Coronary artery (tissue), 2 donors: Measurements from ENCODE around the gene ESR2.

ENCODE experiments used
- DNase-seq: peaks from one replicate; pipeline ENCODE4 v3.0.0-alpha.2; 2017; ENCODE audit warnings: low spot score
- H3K27ac ChIP-seq, 2 donors: fragments of 200-600 bp; sonication (generic); one replicate each; pipeline ENCODE4 v1.5.1; 2016 to 2019
- H3K4me3 ChIP-seq: fragments of 200-600 bp; sonication (generic); 2 replicates; pipeline ENCODE4 v1.5.1; 2016; ENCODE audit warnings: mild to moderate bottlenecking, moderate library complexity
- TF ChIP-seq, protein P1 (sequence below): fragments of 200-600 bp; sonication (generic); IDR thresholded peaks from one replicate; pipeline ENCODE4 v1.5.1; 2019; ENCODE audit warnings: antibody characterized with exemption

Gene ESR2

DNA sequence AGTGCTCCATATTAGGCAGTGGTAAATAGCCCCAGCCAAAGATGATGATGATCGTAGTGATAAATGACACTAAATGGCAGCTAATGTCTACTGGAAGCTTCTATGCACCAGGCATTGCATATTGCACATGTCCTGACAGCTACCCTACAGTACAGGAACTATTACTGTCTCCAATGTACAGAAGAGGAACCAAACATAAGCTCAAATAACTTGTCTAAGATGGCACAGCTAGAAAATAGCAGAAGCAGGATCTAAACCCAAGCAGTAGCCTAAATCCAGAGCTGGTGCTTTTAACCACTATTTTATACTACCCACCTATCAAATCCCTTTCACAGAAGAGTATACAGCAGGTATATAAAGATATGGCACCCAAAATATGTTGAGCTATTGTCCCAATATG, 28.9 kb downstream of the ESR2 start:
- no peak overlapping the region for H3K27ac ChIP-seq
- TF ChIP-seq, protein P1, sequence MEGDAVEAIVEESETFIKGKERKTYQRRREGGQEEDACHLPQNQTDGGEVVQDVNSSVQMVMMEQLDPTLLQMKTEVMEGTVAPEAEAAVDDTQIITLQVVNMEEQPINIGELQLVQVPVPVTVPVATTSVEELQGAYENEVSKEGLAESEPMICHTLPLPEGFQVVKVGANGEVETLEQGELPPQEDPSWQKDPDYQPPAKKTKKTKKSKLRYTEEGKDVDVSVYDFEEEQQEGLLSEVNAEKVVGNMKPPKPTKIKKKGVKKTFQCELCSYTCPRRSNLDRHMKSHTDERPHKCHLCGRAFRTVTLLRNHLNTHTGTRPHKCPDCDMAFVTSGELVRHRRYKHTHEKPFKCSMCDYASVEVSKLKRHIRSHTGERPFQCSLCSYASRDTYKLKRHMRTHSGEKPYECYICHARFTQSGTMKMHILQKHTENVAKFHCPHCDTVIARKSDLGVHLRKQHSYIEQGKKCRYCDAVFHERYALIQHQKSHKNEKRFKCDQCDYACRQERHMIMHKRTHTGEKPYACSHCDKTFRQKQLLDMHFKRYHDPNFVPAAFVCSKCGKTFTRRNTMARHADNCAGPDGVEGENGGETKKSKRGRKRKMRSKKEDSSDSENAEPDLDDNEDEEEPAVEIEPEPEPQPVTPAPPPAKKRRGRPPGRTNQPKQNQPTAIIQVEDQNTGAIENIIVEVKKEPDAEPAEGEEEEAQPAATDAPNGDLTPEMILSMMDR, result no peak
- no peak for DNase-seq
- H3K4me3 ChIP-seq, result no peak overlapping the region

DNA sequence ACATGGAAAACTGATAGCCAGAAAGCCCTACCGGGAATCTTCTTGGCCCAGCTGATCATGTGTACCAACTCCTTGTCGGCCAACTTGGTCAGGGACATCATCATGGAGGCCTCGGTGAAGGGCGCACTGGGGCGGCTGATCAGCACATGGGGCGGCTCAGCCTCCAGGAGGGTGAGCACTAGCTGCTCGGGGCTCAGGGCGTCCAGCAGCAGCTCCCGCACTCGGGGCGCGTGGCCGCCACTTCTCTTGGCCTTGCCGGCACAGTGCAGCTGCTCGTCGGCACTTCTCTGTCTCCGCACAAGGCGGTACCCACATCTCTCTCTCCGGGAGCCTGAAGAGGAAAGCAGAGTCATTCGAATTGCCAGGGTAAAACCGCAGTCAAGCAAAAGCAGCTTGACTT, 33.8 kb downstream of the ESR2 start:
- TF ChIP-seq, protein P1, result no peak
- H3K4me3 ChIP-seq, result no peak overlapping the region
- no peak for DNase-seq
- no peak overlapping the region for H3K27ac ChIP-seq

DNA sequence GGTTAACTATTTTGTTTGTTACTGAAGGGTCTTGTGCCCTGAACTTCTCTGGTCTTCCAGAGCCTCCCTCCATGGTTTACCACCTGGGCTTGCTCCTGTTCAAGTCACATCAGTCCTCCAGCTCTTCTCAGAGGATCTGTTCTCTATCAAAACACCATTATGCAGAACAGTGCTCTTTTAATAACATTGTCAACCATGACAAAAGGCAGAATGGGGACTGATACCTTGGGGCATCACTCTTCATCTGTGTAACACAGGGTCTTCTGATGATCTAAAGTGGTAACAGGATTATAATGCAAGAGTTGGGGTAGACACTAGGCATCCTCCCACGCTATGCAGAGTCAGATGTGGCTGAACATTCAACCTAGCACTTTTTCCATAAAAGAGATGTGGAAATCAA, 38.4 kb downstream of the ESR2 start:
- no peak for DNase-seq
- TF ChIP-seq, protein P1, result no peak
- H3K27ac ChIP-seq, result no peak overlapping the region
- H3K4me3 ChIP-seq, result no peak overlapping the region

DNA sequence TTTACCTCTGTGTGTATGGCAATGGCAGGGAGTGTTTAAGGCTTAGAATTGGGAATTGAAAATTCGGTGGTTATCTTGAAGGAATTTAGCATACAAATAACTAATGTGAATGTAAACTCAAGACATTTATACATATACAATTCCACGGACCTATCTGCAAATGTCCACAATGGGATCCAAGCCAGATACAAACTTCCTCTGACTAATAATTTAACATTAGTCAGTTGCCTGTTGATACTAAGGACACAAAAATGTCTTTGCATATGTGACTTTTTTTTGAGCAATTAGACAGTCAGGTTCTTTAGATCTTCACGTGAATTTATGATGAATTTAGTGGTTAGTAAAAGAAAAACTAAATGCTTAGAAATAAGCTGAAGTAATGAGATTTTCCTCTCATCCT, 40.5 kb downstream of the ESR2 start:
- TF ChIP-seq, protein P1, result no peak
- Histone ChIP-seq H3K4me3 (no peak overlapping the region), H3K27ac (no peak overlapping the region)
- no peak for DNase-seq

DNA sequence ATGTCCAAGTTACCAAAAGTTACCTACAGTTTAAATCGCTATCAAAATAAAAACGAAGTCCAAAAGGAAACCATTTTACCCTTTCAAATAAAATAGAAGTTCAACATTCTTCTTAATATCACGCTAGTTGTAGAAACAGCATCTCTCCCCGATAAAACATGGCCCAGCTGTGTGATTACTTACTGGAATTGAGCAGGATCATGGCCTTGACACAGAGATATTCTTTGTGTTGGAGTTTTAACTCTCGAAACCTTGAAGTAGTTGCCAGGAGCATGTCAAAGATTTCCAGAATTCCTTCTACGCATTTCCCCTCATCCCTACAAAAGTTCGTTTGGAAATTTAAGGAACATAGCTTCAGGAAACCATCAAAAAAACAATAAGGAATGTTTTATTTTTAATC, 44.8 kb downstream of the ESR2 start:
- DNase-seq, result no peak
- TF ChIP-seq, protein P1, result no peak
- Histone ChIP-seq H3K27ac (no peak overlapping the region), H3K4me3 (no peak overlapping the region)

DNA sequence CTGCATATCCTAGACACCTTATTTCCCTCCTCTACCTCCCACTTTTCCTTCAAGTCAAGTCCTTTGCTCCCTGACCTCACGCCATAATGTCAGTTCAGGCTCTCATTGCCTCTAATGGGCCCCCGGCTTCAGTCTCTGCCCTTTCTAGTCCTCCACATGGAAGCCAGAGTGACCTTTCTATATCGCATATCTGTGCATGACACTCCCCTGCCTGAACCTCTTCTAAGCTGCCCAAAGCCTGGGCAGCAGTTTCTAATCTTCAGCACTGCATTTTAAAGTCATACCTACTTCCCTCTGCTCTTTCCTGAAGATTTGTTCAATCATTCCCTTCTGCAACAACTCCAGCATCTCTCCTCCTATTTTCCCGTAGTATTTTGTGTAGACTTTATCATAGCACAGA, 45.5 kb downstream of the ESR2 start:
- TF ChIP-seq, protein P1, result no peak
- DNase-seq, result no peak
- Histone ChIP-seq H3K27ac (no peak overlapping the region), H3K4me3 (no peak overlapping the region)

DNA sequence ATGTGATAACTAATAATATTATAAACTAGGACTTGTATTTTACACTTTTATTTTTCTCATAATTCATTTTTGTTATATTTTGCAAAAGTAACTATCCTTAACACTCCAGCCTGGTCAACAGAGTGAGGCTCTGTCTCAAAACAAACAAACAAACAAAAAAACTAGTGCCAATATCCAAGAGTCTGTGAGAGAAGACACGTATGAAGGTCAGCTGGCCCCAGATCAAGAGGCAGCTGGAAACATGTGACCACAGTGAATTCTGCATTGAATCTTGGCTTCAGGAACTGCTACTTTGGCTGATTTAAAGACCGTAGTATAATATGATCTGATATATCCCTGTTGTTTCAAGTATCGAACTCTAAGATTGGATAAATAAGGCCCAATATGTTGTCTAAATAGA, 47.0 kb downstream of the ESR2 start:
- no peak overlapping the region for H3K4me3 ChIP-seq
- TF ChIP-seq, protein P1, result no peak

More for the DNA sequence above, 47.0 kb downstream of the ESR2 start:
- H3K27ac ChIP-seq, result no peak overlapping the region
- no peak for DNase-seq
